Ascending aorta (tissue), 2 donors: ENCODE data around the gene FAM98B. TPM values are rescaled to one million over a fixed set of nuclear protein-coding genes. Genes with fewer than 3 reads are reported as not detected.
A peak's percentile ranks its signal among the peaks of the same experiment; 100 is the strongest.

Experiments
- DNase-seq, 2 donors: peaks; one replicate each; pipeline ENCODE4 v3.0.0-alpha.2; 2019; ENCODE audit warnings: low spot score in 2 of 2
- H3K27ac ChIP-seq, 2 donors: fragments of 200-600 bp; sonication (generic); one replicate each; pipeline ENCODE4 v1.5.1; 2016 to 2017; ENCODE audit warnings: mild to moderate bottlenecking in 1 of 2
- H3K27me3 ChIP-seq: fragments of 200-600 bp; sonication (generic); one replicate; pipeline ENCODE4 v1.5.1; 2017
- H3K36me3 ChIP-seq, 2 donors: fragments of 200-600 bp; sonication (generic); one replicate each; pipeline ENCODE4 v1.5.1; 2016
- H3K4me1 ChIP-seq, 2 donors: fragments of 200-600 bp; sonication (generic); one replicate each; pipeline ENCODE4 v1.5.1; 2016 to 2017; ENCODE audit warnings: mild to moderate bottlenecking in 1 of 2
- H3K4me3 ChIP-seq, 2 donors: fragments of 200-600 bp; sonication (generic); one replicate each; pipeline ENCODE4 v1.5.1; 2016 to 2017; ENCODE audit warnings: mild to moderate bottlenecking in 1 of 2
- H3K9me3 ChIP-seq, 2 donors: fragments of 200-600 bp; sonication (generic); one replicate each; pipeline ENCODE4 v1.5.1; 2016
- CTCF ChIP-seq, 3 experiments: fragments of 200-600 bp in 2 of 3; fragments of 450-650 bp in 1 of 3; sonication (generic) in 2 of 3; IDR thresholded peaks; one replicate each; pipeline ENCODE4 v1.5.1; 2016 to 2019; ENCODE audit warnings: antibody characterized with exemption in 3 of 3, mild to moderate bottlenecking in 1 of 3, moderate library complexity in 1 of 3
- intact Hi-C: fragments of 100-400 bp; cut with DNase I; formaldehyde crosslinking; loops from one replicate; pipeline ENCODE4 v1.15.1; 2023
- total RNA-seq: library from RNA; depleted of rRNA; stranded (reverse); fragments of >200 nt; gene quantifications from one replicate; pipeline ENCODE4 v1.1.0, GENCODE V29; 2016

Gene FAM98B
- total RNA-seq, 1 donor from 2014 or later, result 6.4 TPM

- H3K9me3 ChIP-seq, result no peaks in the 10 kb centered on the region
- no peak overlapping the region for H3K27ac ChIP-seq
- DNase-seq, result no peak
- no peak overlapping the region for H3K4me3 ChIP-seq
- H3K4me1 ChIP-seq, result no peaks in the 10 kb centered on the region
- TF ChIP-seq CTCF (IDR thresholded peaks at IDR 0.05), result no peak
- intact Hi-C loops, result no loop called here
- no peaks in the 10 kb centered on the region for H3K27me3 ChIP-seq
- H3K36me3 ChIP-seq, result no peaks in the 10 kb centered on the region
Observed at GRCh38 chr15:38535491-38536200, 81.7 kb downstream of the FAM98B start.

- Histone ChIP-seq H3K4me3 (no peak overlapping the region), H3K4me1 (no peaks in the 10 kb centered on the region), H3K36me3 (no peaks in the 10 kb centered on the region), H3K9me3 (no peaks in the 10 kb centered on the region), H3K27ac (no peak overlapping the region), H3K27me3 (no peaks in the 10 kb centered on the region)
- intact Hi-C loops, result no loop called here
- no peak for TF ChIP-seq CTCF (IDR thresholded peaks at IDR 0.05)
- DNase-seq, result peak in 1 of 2 donors; percentile 65
Observed at GRCh38 chr15:38536201-38536676, 82.3 kb downstream of the FAM98B start.

Other genes with a start within 250 kb of the FAM98B start
- 9.4 TPM for gene SPRED1, start 201.3 kb upstream of the FAM98B start, total RNA-seq
- not detected for gene RASGRP1, start 110.7 kb downstream of the FAM98B start, total RNA-seq